GM12878 (cell line): ENCODE measurements around the gene MOGAT3. TPM values are rescaled to one million over a fixed set of nuclear protein-coding genes. Genes with fewer than 3 reads are reported as not detected.

Experiments
- ATAC-seq: fragments of 200-7000 bp; cut with Tn5 transposase; 3 replicates; pipeline ENCODE4 v1.9.1; 2020; ENCODE audit warnings: mild to moderate bottlenecking, moderate library complexity
- BruUV-seq: library from RNA; stranded (reverse); fragments of 400-500 nt; replicated peaks from 2 replicates; lab custom pipeline; 2021; lab: Mats Ljungman, UMichigan
- CTCF ChIA-PET: fragments of 300-600 bp; sonication (Branson Sonifier 250); formaldehyde crosslinking; extraction: SDS; loops from one replicate; lab custom pipeline; 2021; ENCODE audit warnings: inconsistent platforms; lab: Yijun Ruan, JAX
- POLR2A ChIA-PET: fragments of 350-600 bp; formaldehyde crosslinking; extraction: SDS; loops from one replicate; lab custom pipeline; 2021; ENCODE audit warnings: inconsistent platforms; lab: Charles Lee
- RAD21 ChIA-PET: fragments of 300-600 bp; sonication (Branson Sonifier 250); formaldehyde crosslinking; loops from one replicate; lab custom pipeline; 2023; ENCODE audit warnings: antibody characterized with exemption; ENCODE audit not compliant: unreplicated experiment; lab: Charles Lee
- SMC1A ChIA-PET: fragments of 300-600 bp; sonication (Branson Sonifier 250); formaldehyde crosslinking; loops from one replicate; lab custom pipeline; 2023; ENCODE audit not compliant: unreplicated experiment, uncharacterized antibody; lab: Charles Lee
- DNase-seq: peaks from one replicate; pipeline ENCODE4 v3.0.0-alpha.2; 2011; ENCODE audit warnings: low read depth, low spot score
- FAIRE-seq: peaks from 3 replicates; lab custom pipeline; 2011; peaks lifted over from hg19 to GRCh38; lab: Jason Lieb, UNC
- H2AFZ ChIP-seq: 2 replicates; pipeline ENCODE4 v1.6.0; 2011; ENCODE audit warnings: low read depth, low read length, control low read depth; ENCODE audit not compliant: control insufficient read depth
- H3K27ac ChIP-seq: 2 replicates; pipeline ENCODE4 v1.5.1; 2011; ENCODE audit warnings: control low read depth; ENCODE audit not compliant: control insufficient read depth, insufficient read depth
- H3K27me3 ChIP-seq, 2 experiments: replicated peaks in 1 of 2; 2 replicates each; pipeline versions ENCODE4 v1.6.0 to v1.6.1; 2011; ENCODE audit warnings: low read length in 1 of 2; ENCODE audit not compliant: control insufficient read depth in 2 of 2, insufficient read depth in 2 of 2
- H3K36me3 ChIP-seq, 2 experiments: 2 replicates each; pipeline ENCODE4 v1.5.1; 2011; ENCODE audit warnings: low read length in 1 of 2; ENCODE audit not compliant: control insufficient read depth in 2 of 2, insufficient read depth in 2 of 2
- H3K4me1 ChIP-seq: 2 replicates; pipeline ENCODE4 v1.6.1; 2011; ENCODE audit warnings: mild to moderate bottlenecking, low read length, moderate library complexity, mixed read lengths; ENCODE audit not compliant: control insufficient read depth, insufficient read depth
- H3K4me2 ChIP-seq: 2 replicates; pipeline ENCODE4 v1.6.0; 2011; ENCODE audit warnings: control low read depth; ENCODE audit not compliant: control insufficient read depth, insufficient read depth
- H3K4me3 ChIP-seq: fragments of 200-600 bp; sonication (generic); 2 replicates; pipeline ENCODE4 v1.5.1; 2016
- H3K79me2 ChIP-seq: 2 replicates; pipeline ENCODE4 v1.6.0; 2011; ENCODE audit warnings: low read length; ENCODE audit not compliant: control insufficient read depth, insufficient read depth
- H3K9ac ChIP-seq: 2 replicates; pipeline ENCODE4 v1.8.0; 2011; ENCODE audit warnings: low read length, control low read depth, mixed read lengths; ENCODE audit not compliant: control insufficient read depth, insufficient read depth
- H3K9me3 ChIP-seq: replicated peaks from 3 replicates; pipeline ENCODE4 v1.5.1; 2011; ENCODE audit warnings: mild to moderate bottlenecking, low read length; ENCODE audit not compliant: control insufficient read depth, insufficient read depth
- H4K20me1 ChIP-seq: 2 replicates; pipeline ENCODE4 v1.6.0; 2011; ENCODE audit not compliant: control insufficient read depth, insufficient read depth
- ASH2L ChIP-seq: fragments of 300-600, 200-600 bp; sonication (generic); IDR thresholded peaks from 2 replicates; pipeline ENCODE4 v1.6.1; 2017; ENCODE audit warnings: low read depth, mild to moderate bottlenecking, borderline replicate concordance
- CHD2 ChIP-seq: IDR thresholded peaks from 2 replicates; pipeline ENCODE4 v1.6.1; 2011; ENCODE audit warnings: low read depth, low read length, improper control_type of control experiment, borderline replicate concordance
- CREB1 ChIP-seq: IDR thresholded peaks from 2 replicates; pipeline ENCODE4 v1.6.1; 2012; ENCODE audit warnings: low read depth, mild to moderate bottlenecking, inconsistent platforms
- NFYB ChIP-seq: IDR thresholded peaks from 2 replicates; pipeline ENCODE4 v1.6.1; 2011; ENCODE audit warnings: low read depth, mild to moderate bottlenecking, low read length, improper control_type of control experiment, moderate library complexity; ENCODE audit not compliant: insufficient read depth
- RBBP5 ChIP-seq: fragments of 200-600 bp; sonication (generic); conservative IDR thresholded peaks from 2 replicates; pipeline ENCODE4 v1.6.1; 2016
- ZSCAN29 ChIP-seq: fragments of 450-650 bp; IDR thresholded peaks from 2 replicates; pipeline ENCODE4 v1.6.1; 2017; ENCODE audit warnings: mild to moderate bottlenecking, moderate library complexity
- WGBS: methylation state at CpG from one replicate; pipeline ENCODE4 v1.1.6; 2016; ENCODE audit warnings: low lambda C conversion rate; ENCODE audit not compliant: insufficient replicate concordance, insufficient coverage; ENCODE audit errors: missing lambda C conversion rate; 5-methylcytosine and 5-hydroxymethylcytosine counted together
- in situ Hi-C: fragments of 300-500 bp; cut with MboI; formaldehyde crosslinking; loops from 9 replicates; pipeline ENCODE4 v1.14.3; 2018; ENCODE audit warnings: mixed read lengths
- intact Hi-C: fragments of 100-400 bp; cut with micrococcal nuclease; formaldehyde crosslinking; loops from one replicate; pipeline ENCODE4 v1.14.2; 2022; ENCODE audit not compliant: unreplicated experiment
- polyA plus RNA-seq, 11 experiments: library from polyadenylated mRNA; depleted of rRNA in 4 of 11; unstranded in 6 of 11; stranded (reverse) in 5 of 11; fragments of >200 nt; fragmentation: Nextera tagmentation in 4 of 11; fragmentation: Illumina TruSeq in 1 of 11; extraction: Ambion mirVana in 4 of 11; extraction: Trizol in 1 of 11; gene quantifications; 1 replicate in 1 of 11; 2 replicates in 10 of 11; pipeline versions ENCODE4 v1.2.1 to v1.2.3, GENCODE V29; 2011 to 2016; ENCODE audit warnings: inconsistent platforms in 2 of 11, missing spikeins in 2 of 11, low read depth in 1 of 11
- total RNA-seq, 4 experiments: library from RNA; depleted of rRNA in 3 of 4; stranded (reverse); fragments of >200 nt in 3 of 4; fragmentation: Illumina TruSeq in 1 of 4; extraction: Trizol in 1 of 4; gene quantifications; 2 replicates each; pipeline versions ENCODE4 v1.2.1 to v1.2.3, GENCODE V29; 2013 to 2021
- TF ChIP-seq, protein P1 (sequence below): fragments of 450-650 bp; IDR thresholded peaks from 2 replicates; pipeline ENCODE4 v1.6.1; 2017; ENCODE audit warnings: low read depth, mild to moderate bottlenecking, moderate library complexity

Gene MOGAT3
- total and polyA plus RNA-seq, 10 of the 15 experiments (the other 5 are each of a cell fraction or from before 2014, with no cell fraction given) = 0.11 TPM; not detected in 9

DNA sequence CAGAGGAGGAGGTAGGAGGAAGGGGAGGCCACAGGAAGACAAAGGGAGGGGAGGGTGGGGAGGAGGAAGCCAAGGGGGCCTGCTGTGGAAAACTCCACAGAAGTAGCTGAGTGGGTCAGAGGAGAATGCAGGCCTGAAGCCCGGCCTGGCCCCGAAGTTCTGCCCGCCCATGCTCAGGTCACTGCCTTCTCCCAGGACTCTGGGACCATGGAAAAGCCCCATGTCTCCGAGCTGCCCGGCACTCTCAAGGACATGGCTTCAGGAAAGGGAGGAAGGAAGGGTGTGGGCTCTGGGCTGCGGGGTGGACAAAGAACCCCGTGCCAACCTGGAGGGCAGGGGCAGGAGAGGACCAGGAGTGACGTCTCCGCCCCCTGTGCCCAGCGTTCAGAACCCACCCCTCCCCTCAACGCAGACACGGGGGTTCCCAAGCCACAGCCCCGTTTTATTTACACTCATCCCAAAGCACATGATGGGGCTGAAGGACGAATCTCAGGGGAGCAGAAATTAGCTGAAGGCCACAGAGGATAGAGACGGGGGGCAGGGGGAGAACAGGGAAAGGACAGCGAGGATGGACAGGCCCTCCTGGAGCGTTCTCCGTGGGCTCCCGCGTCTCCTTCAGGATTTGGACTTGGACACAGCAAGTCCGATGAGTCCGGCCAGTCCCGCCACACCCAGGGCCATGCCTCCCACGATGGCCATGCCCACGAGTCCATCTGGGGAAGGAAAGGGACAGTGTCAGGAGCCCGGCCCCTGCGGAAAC is 38.5 kb upstream of the MOGAT3 start:
- DNase-seq (no peak), ATAC-seq (no peak), FAIRE-seq (no peak)
- RAD21 ChIA-PET = no interaction called here
- POLR2A ChIA-PET = interaction anchor here (0.5 kb wide), 1 partner anchor 13 kb away, joined by 4 read pairs; no protein-coding TSS in a partner anchor
- Histone ChIP-seq H3K4me1 (peaks cover 6% of the 10 kb centered on the region), H3K4me2 (no peak overlapping the region), H3K4me3 (no peak overlapping the region), H3K9ac (no peak overlapping the region), H2AFZ (no peak overlapping the region), H3K27me3 (no peaks in the 10 kb centered on the region), H3K27ac (no peak overlapping the region), H4K20me1 (no peaks in the 10 kb centered on the region), H3K9me3 (no peaks in the 10 kb centered on the region), H3K36me3 (peaks cover 7 to 14% of the 10 kb centered on the region in 2 experiments; a peak in 3 of 4 replicates), H3K79me2 (peaks cover 13% of the 10 kb centered on the region)
- in situ Hi-C loops = no loop called here
- CTCF ChIA-PET = no interaction called here
- 85% methylated on average over 24 of the region's 27 CpGs for WGBS
- no TSS peak for BruUV-seq
- SMC1A ChIA-PET = no interaction called here
- intact Hi-C loops = no loop called here
- TF ChIP-seq RBBP5 = no peak

DNA sequence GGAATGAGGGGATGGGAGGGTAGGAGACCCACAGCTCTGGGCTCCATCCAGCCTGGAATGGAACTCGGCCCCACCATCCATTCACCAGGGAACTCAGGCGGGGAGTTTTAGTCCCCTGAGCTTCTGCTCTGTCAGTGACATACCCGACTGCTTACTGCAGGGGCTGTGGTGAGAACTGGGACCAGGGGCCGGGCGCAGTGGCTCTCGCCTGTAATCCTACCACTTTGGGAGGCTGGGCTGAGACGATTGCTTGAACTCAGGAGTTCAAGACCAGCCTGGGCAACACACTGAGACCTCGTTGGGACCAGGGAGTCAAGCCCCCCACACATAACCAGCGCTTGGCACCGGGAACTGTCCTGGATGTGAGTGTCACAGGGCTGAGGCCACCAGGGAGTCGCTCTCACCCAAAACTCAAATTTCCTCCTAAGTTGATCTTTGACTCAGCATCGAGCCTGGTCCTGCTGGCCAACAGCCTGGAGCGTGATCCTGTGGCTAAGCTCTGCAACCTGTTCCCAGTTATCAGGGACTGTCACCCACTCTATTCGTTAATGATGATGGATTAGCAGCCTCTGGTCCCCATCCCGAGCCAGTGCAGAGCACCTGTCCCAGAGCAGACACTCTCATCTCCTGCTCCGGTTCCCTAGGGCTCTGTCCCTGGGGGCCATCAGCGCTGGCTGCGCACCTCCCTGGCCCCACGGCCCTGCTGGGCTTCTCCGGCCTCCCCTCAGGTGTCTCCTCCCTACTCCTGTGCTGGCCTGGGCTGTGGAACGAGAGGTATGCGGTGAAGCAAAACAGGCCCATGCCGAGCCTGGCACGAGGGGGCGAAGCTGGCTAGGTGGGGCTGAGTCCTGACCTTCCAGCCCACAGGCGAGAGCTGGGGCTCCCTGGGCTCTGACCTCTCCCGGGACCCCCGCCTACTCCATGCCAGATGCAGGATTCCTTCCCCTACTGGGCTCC is 37.7 kb upstream of the MOGAT3 start:
- Histone ChIP-seq H3K27me3 (no peaks in the 10 kb centered on the region), H3K79me2 (peaks cover 4% of the 10 kb centered on the region), H3K4me3 (no peak overlapping the region), H3K4me1 (peaks cover 1% of the 10 kb centered on the region; the same call in 1 of the 2 replicates), H3K4me2 (no peak overlapping the region), H3K36me3 (peaks cover 4 to 14% of the 10 kb centered on the region in 2 experiments; a peak in 3 of 4 replicates), H2AFZ (no peak overlapping the region), H3K9ac (no peak overlapping the region), H3K9me3 (no peaks in the 10 kb centered on the region), H3K27ac (no peak overlapping the region), H4K20me1 (no peaks in the 10 kb centered on the region)
- ATAC-seq = no peak
- no TSS peak for BruUV-seq
- WGBS = 82% methylated on average over 28 of the region's 28 CpGs
- ChIA-PET SMC1A (no interaction called here), RAD21 (interaction anchor here (1.1 kb wide), 1 partner anchor 94 kb away, joined by 7 read pairs; no protein-coding TSS in a partner anchor), POLR2A (interaction anchor here (0.5 kb wide), 1 partner anchor 12 kb away, joined by 4 read pairs; no protein-coding TSS in a partner anchor), CTCF (interaction anchor here (1.6 kb wide), 1 partner anchor 95 kb away, joined by 4 read pairs; no protein-coding TSS in a partner anchor)
- intact Hi-C loops (no loop called here), in situ Hi-C loops (no loop called here)
- no peak for FAIRE-seq
- DNase-seq = no peak
- TF ChIP-seq, protein P1, sequence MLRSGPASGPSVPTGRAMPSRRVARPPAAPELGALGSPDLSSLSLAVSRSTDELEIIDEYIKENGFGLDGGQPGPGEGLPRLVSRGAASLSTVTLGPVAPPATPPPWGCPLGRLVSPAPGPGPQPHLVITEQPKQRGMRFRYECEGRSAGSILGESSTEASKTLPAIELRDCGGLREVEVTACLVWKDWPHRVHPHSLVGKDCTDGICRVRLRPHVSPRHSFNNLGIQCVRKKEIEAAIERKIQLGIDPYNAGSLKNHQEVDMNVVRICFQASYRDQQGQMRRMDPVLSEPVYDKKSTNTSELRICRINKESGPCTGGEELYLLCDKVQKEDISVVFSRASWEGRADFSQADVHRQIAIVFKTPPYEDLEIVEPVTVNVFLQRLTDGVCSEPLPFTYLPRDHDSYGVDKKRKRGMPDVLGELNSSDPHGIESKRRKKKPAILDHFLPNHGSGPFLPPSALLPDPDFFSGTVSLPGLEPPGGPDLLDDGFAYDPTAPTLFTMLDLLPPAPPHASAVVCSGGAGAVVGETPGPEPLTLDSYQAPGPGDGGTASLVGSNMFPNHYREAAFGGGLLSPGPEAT = no peak
- TF ChIP-seq ZSCAN29 (no peak), NFYB (no peak), CHD2 (no peak), CREB1 (no peak), ASH2L (no peak)
